GM12801 (cell line): ENCODE data around the gene PLXNB2.

Source experiments
- CTCF ChIP-seq: IDR thresholded peaks from one replicate; pipeline ENCODE4 v1.5.1; 2011; ENCODE audit warnings: control low read depth; ENCODE audit not compliant: insufficient read length; ENCODE audit errors: extremely low read depth

The PLXNB2 gene

GRCh38 chr22:50260434-50260800, 47.0 kb downstream of the PLXNB2 start:
- no peak for TF ChIP-seq CTCF

GRCh38 chr22:50259302-50259701, 48.1 kb downstream of the PLXNB2 start:
- TF ChIP-seq CTCF = no peak

GRCh38 chr22:50258361-50259292, 48.8 kb downstream of the PLXNB2 start:
- TF ChIP-seq CTCF = no peak

- TF ChIP-seq CTCF = no peak
Observed at GRCh38 chr22:50257451-50258360, 49.7 kb downstream of the PLXNB2 start.

- no peak for TF ChIP-seq CTCF
Observed at GRCh38 chr22:50257041-50257440, 50.4 kb downstream of the PLXNB2 start.

GRCh38 chr22:50256258-50256862, 51.1 kb downstream of the PLXNB2 start:
- no peak for TF ChIP-seq CTCF

- TF ChIP-seq CTCF = no peak
Observed at GRCh38 chr22:50255607-50256006, 51.8 kb downstream of the PLXNB2 start.
